HepG2 (cell line): ENCODE data around the gene MINDY3. TPM values are rescaled to one million over a fixed set of nuclear protein-coding genes. Genes with fewer than 3 reads are reported as not detected.

ENCODE experiments used
- ARID4A ChIP-seq: sonication (generic); formaldehyde crosslinking; IDR thresholded peaks from 2 replicates; pipeline ENCODE4 v1.5.0; 2020; ENCODE audit warnings: mild to moderate bottlenecking, missing genetic modification reagents, borderline replicate concordance
- HNF4A ChIP-seq: sonication (generic); formaldehyde crosslinking; IDR thresholded peaks from 2 replicates; pipeline ENCODE4 v1.4.0; 2020; ENCODE audit warnings: missing genetic modification reagents
- LCORL ChIP-seq, 2 experiments: fragments of 450-650 bp in 1 of 2; sonication (generic) in 1 of 2; formaldehyde crosslinking in 1 of 2; IDR thresholded peaks; 2 replicates each; pipeline versions ENCODE4 v1.5.0 to v1.6.1; 2017 to 2020; ENCODE audit warnings: antibody characterized with exemption in 1 of 2, missing genetic modification reagents in 1 of 2
- NCOA2 ChIP-seq: sonication (generic); formaldehyde crosslinking; IDR thresholded peaks from 2 replicates; pipeline ENCODE4 v1.8.0; 2022; ENCODE audit warnings: inconsistent platforms
- RXRB ChIP-seq: IDR thresholded peaks from 2 replicates; pipeline ENCODE4 v1.6.1; 2016; ENCODE audit warnings: borderline replicate concordance, missing genetic modification reagents, missing compliant biosample characterization
- SAFB2 ChIP-seq: sonication (generic); formaldehyde crosslinking; IDR thresholded peaks from 2 replicates; pipeline ENCODE4 v1.5.1; 2020; ENCODE audit warnings: missing genetic modification reagents, low read depth, mild to moderate bottlenecking, borderline replicate concordance
- SALL2 ChIP-seq: sonication (generic); formaldehyde crosslinking; IDR thresholded peaks from 2 replicates; pipeline ENCODE4 v1.8.1; 2023; ENCODE audit warnings: mild to moderate bottlenecking, missing genetic modification reagents, inconsistent platforms
- TARDBP ChIP-seq: sonication (generic); formaldehyde crosslinking; IDR thresholded peaks from 2 replicates; pipeline ENCODE4 v1.8.0; 2022; ENCODE audit warnings: mild to moderate bottlenecking, missing genetic modification reagents
- ZFX ChIP-seq: sonication (generic); formaldehyde crosslinking; IDR thresholded peaks from 2 replicates; pipeline ENCODE4 v1.4.0; 2020; ENCODE audit warnings: mild to moderate bottlenecking, low read depth, missing genetic modification reagents, moderate library complexity
- ZHX1 ChIP-seq: sonication (generic); formaldehyde crosslinking; IDR thresholded peaks from 2 replicates; pipeline ENCODE4 v1.8.1; 2022; ENCODE audit warnings: low read depth, mild to moderate bottlenecking, missing genetic modification reagents
- ZMYM3 ChIP-seq: sonication (generic); formaldehyde crosslinking; IDR thresholded peaks from 2 replicates; pipeline ENCODE4 v1.5.1; 2020; ENCODE audit warnings: mild to moderate bottlenecking, missing genetic modification reagents
- ZNF292 ChIP-seq: sonication (generic); formaldehyde crosslinking; IDR thresholded peaks from 2 replicates; pipeline ENCODE4 v1.8.1; 2022; ENCODE audit warnings: mild to moderate bottlenecking, low read depth, missing genetic modification reagents, borderline replicate concordance
- ZNF7 ChIP-seq: IDR thresholded peaks from 2 replicates; pipeline ENCODE4 v1.6.1; 2016; ENCODE audit warnings: missing biosample characterization, missing genetic modification reagents
- polyA plus RNA-seq, 8 experiments: library from polyadenylated mRNA; depleted of rRNA in 3 of 8; stranded (reverse) in 7 of 8; unstranded in 1 of 8; fragments of >200 nt; fragmentation: Illumina TruSeq in 4 of 8; extraction: Trizol in 4 of 8; gene quantifications; 2 replicates each; pipeline versions ENCODE4 v1.2.1 to v1.2.3, GENCODE V29; 2011 to 2016; ENCODE audit warnings: low read depth in 4 of 8, missing spikeins in 1 of 8, mixed read lengths in 1 of 8; ENCODE audit not compliant: insufficient read depth in 1 of 8
- total RNA-seq, 5 experiments: library from RNA; depleted of rRNA; stranded (reverse); fragments of >200 nt; fragmentation: Illumina TruSeq; extraction: Trizol; gene quantifications; 2 replicates each; pipeline ENCODE4 v1.2.3, GENCODE V29; 2016; ENCODE audit warnings: low read depth in 1 of 5
- TF ChIP-seq, protein P1 (sequence below): sonication (generic); formaldehyde crosslinking; IDR thresholded peaks from 2 replicates; pipeline ENCODE4 v1.5.1; 2020; ENCODE audit warnings: mild to moderate bottlenecking, missing genetic modification reagents, borderline replicate concordance

Gene MINDY3
- total and polyA plus RNA-seq, 2 of the 13 experiments (the other 11 are each of a cell fraction or from before 2014, with no cell fraction given): 6.4 to 17.5 TPM

GRCh38 chr10:15877836-15878576 is 17.7 kb upstream of the MINDY3 start (continued):
- TF ChIP-seq SALL2 (CRISPR knock-in tag) (peak; percentile 65; the same call in 1 of the 2 replicates), ZFX (peak; percentile 64), LCORL (IDR thresholded peaks at IDR 0.05) (no peak), LCORL (CRISPR knock-in tag; IDR thresholded peaks at IDR 0.05) (peak; percentile 39; the same call in 1 of the 2 replicates), SAFB2 (CRISPR knock-in tag) (0 out of 2 replicates have a peak, but pooled peaks have one; percentile 49), HNF4A (0 out of 2 replicates have a peak, but pooled peaks have one; percentile 18), ZNF292 (CRISPR knock-in tag) (peak; percentile 95), RXRB (peak; percentile 12; the same call in 1 of the 2 replicates), ZMYM3 (CRISPR knock-in tag) (peak; percentile 64; the same call in 1 of the 2 replicates), ZNF7 (CRISPR knock-in tag) (no peak), NCOA2 (CRISPR knock-in tag) (0 out of 2 replicates have a peak, but pooled peaks have one; percentile 32), TARDBP (CRISPR knock-in tag) (peak; percentile 39; the same call in 1 of the 2 replicates), ZHX1 (CRISPR knock-in tag) (0 out of 2 replicates have a peak, but pooled peaks have one; percentile 22), ARID4A (peak; percentile 26; the same call in 1 of the 2 replicates)
- TF ChIP-seq, protein P1, sequence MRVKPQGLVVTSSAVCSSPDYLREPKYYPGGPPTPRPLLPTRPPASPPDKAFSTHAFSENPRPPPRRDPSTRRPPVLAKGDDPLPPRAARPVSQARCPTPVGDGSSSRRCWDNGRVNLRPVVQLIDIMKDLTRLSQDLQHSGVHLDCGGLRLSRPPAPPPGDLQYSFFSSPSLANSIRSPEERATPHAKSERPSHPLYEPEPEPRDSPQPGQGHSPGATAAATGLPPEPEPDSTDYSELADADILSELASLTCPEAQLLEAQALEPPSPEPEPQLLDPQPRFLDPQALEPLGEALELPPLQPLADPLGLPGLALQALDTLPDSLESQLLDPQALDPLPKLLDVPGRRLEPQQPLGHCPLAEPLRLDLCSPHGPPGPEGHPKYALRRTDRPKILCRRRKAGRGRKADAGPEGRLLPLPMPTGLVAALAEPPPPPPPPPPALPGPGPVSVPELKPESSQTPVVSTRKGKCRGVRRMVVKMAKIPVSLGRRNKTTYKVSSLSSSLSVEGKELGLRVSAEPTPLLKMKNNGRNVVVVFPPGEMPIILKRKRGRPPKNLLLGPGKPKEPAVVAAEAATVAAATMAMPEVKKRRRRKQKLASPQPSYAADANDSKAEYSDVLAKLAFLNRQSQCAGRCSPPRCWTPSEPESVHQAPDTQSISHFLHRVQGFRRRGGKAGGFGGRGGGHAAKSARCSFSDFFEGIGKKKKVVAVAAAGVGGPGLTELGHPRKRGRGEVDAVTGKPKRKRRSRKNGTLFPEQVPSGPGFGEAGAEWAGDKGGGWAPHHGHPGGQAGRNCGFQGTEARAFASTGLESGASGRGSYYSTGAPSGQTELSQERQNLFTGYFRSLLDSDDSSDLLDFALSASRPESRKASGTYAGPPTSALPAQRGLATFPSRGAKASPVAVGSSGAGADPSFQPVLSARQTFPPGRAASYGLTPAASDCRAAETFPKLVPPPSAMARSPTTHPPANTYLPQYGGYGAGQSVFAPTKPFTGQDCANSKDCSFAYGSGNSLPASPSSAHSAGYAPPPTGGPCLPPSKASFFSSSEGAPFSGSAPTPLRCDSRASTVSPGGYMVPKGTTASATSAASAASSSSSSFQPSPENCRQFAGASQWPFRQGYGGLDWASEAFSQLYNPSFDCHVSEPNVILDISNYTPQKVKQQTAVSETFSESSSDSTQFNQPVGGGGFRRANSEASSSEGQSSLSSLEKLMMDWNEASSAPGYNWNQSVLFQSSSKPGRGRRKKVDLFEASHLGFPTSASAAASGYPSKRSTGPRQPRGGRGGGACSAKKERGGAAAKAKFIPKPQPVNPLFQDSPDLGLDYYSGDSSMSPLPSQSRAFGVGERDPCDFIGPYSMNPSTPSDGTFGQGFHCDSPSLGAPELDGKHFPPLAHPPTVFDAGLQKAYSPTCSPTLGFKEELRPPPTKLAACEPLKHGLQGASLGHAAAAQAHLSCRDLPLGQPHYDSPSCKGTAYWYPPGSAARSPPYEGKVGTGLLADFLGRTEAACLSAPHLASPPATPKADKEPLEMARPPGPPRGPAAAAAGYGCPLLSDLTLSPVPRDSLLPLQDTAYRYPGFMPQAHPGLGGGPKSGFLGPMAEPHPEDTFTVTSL (CRISPR knock-in tag): no peak
